HEK293 (cell line): ENCODE results near the gene LGR5.

Source experiments
- GLI2 ChIP-seq: fragments of 450-650 bp; formaldehyde crosslinking; IDR thresholded peaks from 2 replicates; pipeline ENCODE4; 2017; ENCODE audit warnings: missing biosample characterization, missing genetic modification characterization, low read depth, borderline replicate concordance
- GLIS1 ChIP-seq: fragments of 450-650 bp; formaldehyde crosslinking; IDR thresholded peaks from 2 replicates; pipeline ENCODE4 v1.5.1; 2016; ENCODE audit warnings: missing biosample characterization, missing genetic modification characterization
- HIC1 ChIP-seq: fragments of 450-650 bp; formaldehyde crosslinking; IDR thresholded peaks from 2 replicates; pipeline ENCODE4 v1.5.1; 2016; ENCODE audit warnings: missing biosample characterization, missing genetic modification characterization
- HOXA7 ChIP-seq: sonication (generic); formaldehyde crosslinking; IDR thresholded peaks from 2 replicates; pipeline ENCODE4 v1.8.1; 2022; ENCODE audit warnings: missing genetic modification reagents, borderline replicate concordance
- INSM2 ChIP-seq: fragments of 450-650 bp; formaldehyde crosslinking; IDR thresholded peaks from 2 replicates; pipeline ENCODE4 v1.5.1; 2016; ENCODE audit warnings: missing biosample characterization, missing genetic modification characterization
- KLF10 ChIP-seq: fragments of 450-650 bp; IDR thresholded peaks from 2 replicates; pipeline ENCODE4 v1.5.1; 2018; ENCODE audit warnings: missing biosample characterization, mild to moderate bottlenecking, missing genetic modification characterization
- MZF1 ChIP-seq: fragments of 450-650 bp; formaldehyde crosslinking; IDR thresholded peaks from 2 replicates; pipeline ENCODE4 v1.5.1; 2017; ENCODE audit warnings: missing biosample characterization, missing genetic modification characterization, borderline replicate concordance
- OSR2 ChIP-seq: fragments of 450-650 bp; formaldehyde crosslinking; IDR thresholded peaks from 2 replicates; pipeline ENCODE4 v1.5.1; 2016; ENCODE audit warnings: missing biosample characterization, missing genetic modification characterization
- PRDM10 ChIP-seq: fragments of 450-650 bp; formaldehyde crosslinking; IDR thresholded peaks from 2 replicates; pipeline ENCODE4 v1.5.1; 2016; ENCODE audit warnings: missing biosample characterization, missing genetic modification characterization
- PRDM6 ChIP-seq: fragments of 450-650 bp; formaldehyde crosslinking; IDR thresholded peaks from 2 replicates; pipeline ENCODE4 v1.5.1; 2017; ENCODE audit warnings: missing biosample characterization, missing genetic modification characterization
- WT1 ChIP-seq: fragments of 450-650 bp; formaldehyde crosslinking; IDR thresholded peaks from 2 replicates; pipeline ENCODE4 v1.5.1; 2016; ENCODE audit warnings: missing biosample characterization, missing genetic modification characterization
- ZBTB44 ChIP-seq: fragments of 450-650 bp; IDR thresholded peaks from 2 replicates; pipeline ENCODE4 v1.5.1; 2018; ENCODE audit warnings: missing biosample characterization, mild to moderate bottlenecking, missing genetic modification characterization
- ZIC2 ChIP-seq: fragments of 450-650 bp; formaldehyde crosslinking; IDR thresholded peaks from 2 replicates; pipeline ENCODE4 v1.5.1; 2016; ENCODE audit warnings: missing biosample characterization, missing genetic modification characterization
- ZNF19 ChIP-seq: fragments of 450-650 bp; formaldehyde crosslinking; IDR thresholded peaks from 2 replicates; pipeline ENCODE4; 2016; ENCODE audit warnings: missing biosample characterization, missing genetic modification characterization, low read depth
- ZNF2 ChIP-seq: fragments of 450-650 bp; formaldehyde crosslinking; IDR thresholded peaks from 2 replicates; pipeline ENCODE4 v1.5.1; 2016; ENCODE audit warnings: missing biosample characterization, missing genetic modification characterization
- ZNF335 ChIP-seq: fragments of 450-650 bp; formaldehyde crosslinking; conservative IDR thresholded peaks from 2 replicates; pipeline ENCODE4 v1.5.1; 2016; ENCODE audit warnings: missing biosample characterization, missing genetic modification characterization
- ZNF391 ChIP-seq: fragments of 450-650 bp; formaldehyde crosslinking; IDR thresholded peaks from 2 replicates; pipeline ENCODE4 v1.5.1; 2016; ENCODE audit warnings: low read depth, missing biosample characterization, missing genetic modification characterization, borderline replicate concordance
- ZNF433 ChIP-seq: fragments of 450-650 bp; formaldehyde crosslinking; IDR thresholded peaks from 2 replicates; pipeline ENCODE4 v1.5.1; 2016; ENCODE audit warnings: missing biosample characterization, missing genetic modification characterization, low read depth
- ZNF518A ChIP-seq: fragments of 450-650 bp; formaldehyde crosslinking; conservative IDR thresholded peaks from 2 replicates; pipeline ENCODE4 v1.5.1; 2016; ENCODE audit warnings: low read depth, missing biosample characterization, missing genetic modification characterization
- ZNF561 ChIP-seq: fragments of 450-650 bp; IDR thresholded peaks from 2 replicates; pipeline ENCODE4 v1.5.1; 2018; ENCODE audit warnings: missing biosample characterization, missing genetic modification characterization, borderline replicate concordance
- ZNF621 ChIP-seq: fragments of 450-650 bp; formaldehyde crosslinking; IDR thresholded peaks from 2 replicates; pipeline ENCODE4 v1.5.1; 2017; ENCODE audit warnings: missing biosample characterization, missing genetic modification characterization
- ZNF843 ChIP-seq: fragments of 450-650 bp; formaldehyde crosslinking; IDR thresholded peaks from 2 replicates; pipeline ENCODE4 v1.5.1; 2016; ENCODE audit warnings: missing biosample characterization, missing genetic modification characterization

Gene LGR5

GRCh38 chr12:71503579-71504391, 64.2 kb downstream of the LGR5 start (continued):
- TF ChIP-seq ZNF518A (no peak), GLIS1 (tag by site-specific recombination) (no peak), PRDM6 (tag by site-specific recombination) (peak; percentile 98), PRDM10 (tag by site-specific recombination) (peak; percentile 40; the same call in 1 of the 2 replicates), WT1 (tag by site-specific recombination) (peak; percentile 65; the same call in 1 of the 2 replicates), ZNF2 (tag by site-specific recombination) (peak; percentile 58; the same call in 1 of the 2 replicates), ZNF335 (no peak), HOXA7 (CRISPR knock-in tag) (no peak), ZNF391 (tag by site-specific recombination) (0 out of 2 replicates have a peak, but pooled peaks have one; percentile 16), ZNF561 (tag by site-specific recombination) (peak; percentile 34; the same call in 1 of the 2 replicates), HIC1 (peak; percentile 77), KLF10 (tag by site-specific recombination) (no peak), ZNF843 (tag by site-specific recombination) (peak; percentile 93), ZNF19 (no peak), ZNF621 (tag by site-specific recombination) (no peak), ZIC2 (peak; percentile 82), MZF1 (peak; percentile 21; the same call in 1 of the 2 replicates), ZNF433 (tag by site-specific recombination) (no peak), OSR2 (tag by site-specific recombination) (peak; percentile 98), INSM2 (0 out of 2 replicates have a peak, but pooled peaks have one; percentile 28), GLI2 (tag by site-specific recombination) (0 out of 2 replicates have a peak, but pooled peaks have one; percentile 38), ZBTB44 (peak; percentile 90)
